GM12891 (cell line): ENCODE results near the gene UBE2E2.

ENCODE experiments used
- PAX5 ChIP-seq: IDR thresholded peaks from 2 replicates; pipeline ENCODE4 v1.6.1; 2011; ENCODE audit warnings: low read length, moderate library complexity, mild to moderate bottlenecking; ENCODE audit not compliant: insufficient read depth, severe bottlenecking
- POLR2A ChIP-seq: IDR thresholded peaks from 2 replicates; pipeline ENCODE4 v1.6.1; 2011; ENCODE audit warnings: low read depth, low read length, control low read depth
- POLR2AphosphoS5 ChIP-seq: IDR thresholded peaks from 2 replicates; pipeline ENCODE4 v1.6.1; 2011; ENCODE audit warnings: low read depth, low read length, control low read depth
- POU2F2 ChIP-seq: IDR thresholded peaks from 2 replicates; pipeline ENCODE4 v1.6.1; 2011; ENCODE audit warnings: low read depth, mild to moderate bottlenecking, control low read depth, low read length, moderate library complexity
- TAF1 ChIP-seq: IDR thresholded peaks from 2 replicates; pipeline ENCODE4 v1.6.1; 2011; ENCODE audit warnings: low read depth, low read length, control low read depth

DNA sequence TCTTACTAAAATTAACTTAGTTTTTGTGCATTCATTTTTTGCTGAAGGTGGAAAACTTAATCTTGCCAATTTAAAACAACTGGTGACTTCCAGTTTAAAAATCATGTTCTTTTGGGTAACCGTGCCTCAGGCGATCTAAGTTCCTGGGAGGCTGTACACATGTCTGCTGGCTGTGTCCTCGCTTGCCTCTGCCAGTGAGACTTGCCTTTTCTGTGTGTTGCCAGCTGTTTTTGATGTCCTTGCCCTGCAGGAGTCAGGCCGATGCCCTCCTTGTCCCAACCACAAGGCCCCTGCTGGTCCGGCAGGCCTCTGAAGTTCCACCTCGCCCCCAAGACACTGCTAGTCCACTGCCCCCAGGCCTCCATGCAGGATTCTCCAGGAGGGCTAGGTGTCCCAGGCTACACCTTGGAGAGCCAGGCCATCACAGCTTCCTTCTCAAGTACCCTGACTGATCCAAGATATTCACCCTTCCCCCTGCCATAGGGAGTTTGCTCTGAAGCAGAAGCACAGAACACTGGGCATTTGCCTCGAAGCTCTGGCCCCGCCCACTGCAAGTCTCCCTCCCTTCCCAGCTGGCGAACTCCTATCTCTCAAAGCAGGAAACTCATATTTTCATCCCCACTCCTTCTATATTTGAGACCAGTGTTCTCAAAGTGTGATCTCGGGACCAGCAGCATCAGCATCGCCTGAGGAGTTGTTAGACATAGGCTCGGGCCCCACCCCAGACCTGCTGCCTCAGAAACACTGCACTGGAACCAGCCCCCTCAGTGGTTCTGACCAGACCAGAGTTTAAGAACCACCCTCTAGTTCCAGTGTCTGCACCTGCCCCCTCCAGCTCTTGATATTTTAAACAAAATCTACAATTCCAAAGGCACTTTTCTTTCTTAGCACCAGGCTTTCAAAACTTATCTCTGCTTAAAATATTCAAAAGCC lies 416.8 kb downstream of the UBE2E2 start:
- no peak for TF ChIP-seq POLR2A
- TF ChIP-seq POLR2AphosphoS5: no peak
- no peak for TF ChIP-seq TAF1
- TF ChIP-seq PAX5: no peak
- no peak for TF ChIP-seq POU2F2
